Stimulated activated CD4-positive, alpha-beta T cell treated with anti-CD3 and anti-CD28 coated beads, Interleukin-15, amount 100 ng/mL, for 24 hours (primary cell): ENCODE results near the gene TMEM53.

Experiments used
- DNase-seq: peaks from one replicate; pipeline ENCODE4 v3.0.0-alpha.2; 2020

TMEM53 gene

GRCh38 chr1:44628962-44629756 lies 45.1 kb downstream of the TMEM53 start:
- no peak for DNase-seq

DNA sequence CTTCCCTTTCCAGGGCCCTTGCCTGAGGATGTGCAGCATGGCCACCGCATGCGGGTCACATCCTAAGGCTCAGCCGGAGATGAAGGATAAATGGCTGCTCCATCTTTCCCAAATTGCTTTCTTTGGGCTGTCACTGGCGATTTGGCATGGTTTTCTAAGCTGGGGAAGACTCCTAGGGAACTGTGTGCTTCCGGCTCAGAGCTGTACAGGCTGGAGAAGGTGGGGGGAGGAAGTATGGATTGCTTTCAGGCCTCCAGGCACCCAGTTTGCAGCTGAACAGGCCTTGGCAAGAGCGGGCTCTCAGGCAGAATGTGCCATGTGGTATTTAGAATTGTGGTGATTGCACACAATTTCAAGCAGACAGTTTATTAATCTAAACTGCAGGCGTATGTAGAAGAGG lies 48.9 kb downstream of the TMEM53 start:
- no peak for DNase-seq

- no peak for DNase-seq
These were observed 49.9 kb downstream of the TMEM53 start for GRCh38 chr1:44624268-44624901.

- no peak for DNase-seq
These were observed 52.4 kb downstream of the TMEM53 start for GRCh38 chr1:44621841-44622286.

- no peak for DNase-seq
These were observed 54.2 kb downstream of the TMEM53 start for GRCh38 chr1:44620072-44620471.

- DNase-seq, result no peak
These were observed 54.9 kb downstream of the TMEM53 start for GRCh38 chr1:44619261-44619900.

GRCh38 chr1:44617703-44618029 lies 56.6 kb downstream of the TMEM53 start:
- no peak for DNase-seq

DNA sequence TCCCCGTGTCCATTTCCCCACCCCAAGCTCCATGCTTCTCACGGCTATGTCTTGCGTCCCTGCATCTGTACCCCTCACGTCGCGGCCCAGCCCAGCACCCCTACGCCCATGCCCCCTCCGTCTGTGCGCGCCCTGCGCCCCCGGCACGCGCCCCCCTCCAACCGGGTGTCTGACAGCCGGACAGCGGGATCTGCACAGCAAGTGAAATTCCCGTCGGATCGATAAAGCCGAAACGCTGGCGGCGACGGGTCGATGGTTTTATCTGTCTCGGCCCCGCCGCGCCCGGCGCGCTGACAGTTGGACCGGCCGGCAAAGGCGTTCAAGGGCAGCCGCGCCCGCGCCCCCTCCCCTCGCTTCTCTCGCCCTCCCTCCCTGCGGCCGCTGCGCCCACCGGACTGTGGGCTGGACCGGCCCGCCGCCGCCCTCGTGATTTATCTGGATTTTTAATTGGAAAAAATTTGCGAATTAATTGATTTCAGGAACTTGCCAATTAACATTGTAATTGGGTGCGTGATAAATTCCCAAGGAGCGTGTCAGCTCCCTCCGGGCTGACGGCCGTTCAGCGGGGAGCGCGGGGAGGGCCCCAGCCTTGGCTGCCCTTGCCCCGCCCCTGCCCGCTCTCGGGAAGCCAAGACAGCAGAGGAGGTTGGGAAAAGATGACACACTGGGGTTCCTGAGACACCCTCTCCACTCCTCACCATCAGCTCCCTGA lies 57.1 kb downstream of the TMEM53 start:
- DNase-seq, result no peak

- no peak for DNase-seq
These were observed 57.8 kb downstream of the TMEM53 start for GRCh38 chr1:44616284-44616990.

GRCh38 chr1:44613941-44614340 lies 60.3 kb downstream of the TMEM53 start:
- DNase-seq, result no peak

DNA sequence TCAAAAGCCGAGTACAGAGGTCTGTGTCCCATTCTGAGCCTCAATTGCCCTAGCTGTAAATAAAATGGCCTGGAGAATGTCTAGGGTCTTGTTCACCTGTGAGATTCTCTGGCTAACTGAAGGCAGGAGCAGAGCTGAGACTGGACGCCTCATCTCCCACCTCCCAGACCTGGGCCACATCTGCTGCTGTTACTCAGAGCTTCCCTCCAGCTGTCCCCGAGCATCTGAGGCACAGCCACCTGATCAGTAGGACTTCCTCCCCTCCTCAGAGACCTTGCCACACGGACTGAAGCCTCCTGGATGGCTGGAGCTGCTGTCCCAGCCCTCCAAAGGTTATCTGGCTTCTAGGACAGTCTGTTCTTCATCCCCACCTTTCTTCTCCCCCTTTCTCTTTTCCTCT lies 62.4 kb downstream of the TMEM53 start:
- DNase-seq, result no peak

- no peak for DNase-seq
These were observed 62.9 kb downstream of the TMEM53 start for GRCh38 chr1:44611419-44611818.

GRCh38 chr1:44610527-44611148 lies 63.6 kb downstream of the TMEM53 start:
- DNase-seq, result no peak

DNA sequence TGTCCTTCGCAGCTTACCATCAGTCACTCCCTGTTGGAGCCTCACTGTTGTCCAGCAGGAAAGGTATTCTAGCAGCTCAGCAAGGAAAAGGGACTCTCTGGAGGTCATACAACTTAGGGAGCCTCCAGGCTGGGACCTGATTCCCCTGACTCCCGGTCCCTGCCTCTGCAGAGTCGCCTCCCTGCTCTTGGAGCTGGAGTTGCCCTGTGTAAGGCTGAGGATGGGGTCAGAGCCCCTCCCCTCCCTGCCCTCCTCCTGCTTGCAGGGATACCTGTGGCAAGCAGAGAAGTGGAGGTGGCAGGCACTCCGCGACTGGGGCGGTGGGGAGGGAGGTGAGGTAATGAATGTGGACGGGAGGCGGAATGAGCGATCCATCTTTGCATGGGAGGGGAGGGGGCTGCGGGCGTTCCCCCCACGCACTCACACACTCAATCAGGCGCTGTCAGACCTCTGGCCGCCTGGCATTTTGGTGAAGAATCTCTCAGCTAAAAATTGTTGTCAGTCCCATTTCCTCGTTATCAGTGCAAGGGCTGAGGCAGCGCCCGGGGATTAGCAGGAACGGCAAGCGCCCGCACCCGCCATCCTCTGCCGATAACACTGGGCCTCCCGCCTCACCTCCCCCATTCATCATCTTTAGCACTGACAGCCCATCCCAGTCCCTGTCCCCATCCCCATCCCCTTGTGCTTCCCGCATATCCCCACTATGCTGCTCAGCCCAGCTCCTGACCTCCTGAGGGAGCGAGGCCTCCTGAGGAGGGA lies 64.3 kb downstream of the TMEM53 start:
- no peak for DNase-seq

GRCh38 chr1:44609412-44609767 lies 64.9 kb downstream of the TMEM53 start:
- DNase-seq, result peak; percentile 45

DNA sequence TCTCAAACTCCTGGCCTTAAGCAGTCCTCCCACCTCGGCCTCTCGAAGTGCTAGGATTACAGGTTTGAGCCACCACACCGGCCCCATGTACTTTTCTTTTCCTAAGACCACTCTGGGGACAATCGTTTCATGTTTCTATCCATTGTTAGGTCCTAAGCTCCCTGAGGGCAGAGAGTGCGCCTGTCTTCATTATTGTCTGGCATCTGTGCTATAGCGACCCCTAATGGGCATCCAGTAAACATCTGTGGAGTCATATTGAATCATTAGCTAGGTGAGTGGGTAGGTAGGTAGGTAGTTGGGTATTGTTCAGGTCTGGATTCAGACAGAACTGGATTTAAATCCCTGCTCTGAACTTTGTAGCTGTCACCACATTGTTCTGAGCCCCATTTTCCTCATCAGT lies 66.1 kb downstream of the TMEM53 start:
- no peak for DNase-seq

DNA sequence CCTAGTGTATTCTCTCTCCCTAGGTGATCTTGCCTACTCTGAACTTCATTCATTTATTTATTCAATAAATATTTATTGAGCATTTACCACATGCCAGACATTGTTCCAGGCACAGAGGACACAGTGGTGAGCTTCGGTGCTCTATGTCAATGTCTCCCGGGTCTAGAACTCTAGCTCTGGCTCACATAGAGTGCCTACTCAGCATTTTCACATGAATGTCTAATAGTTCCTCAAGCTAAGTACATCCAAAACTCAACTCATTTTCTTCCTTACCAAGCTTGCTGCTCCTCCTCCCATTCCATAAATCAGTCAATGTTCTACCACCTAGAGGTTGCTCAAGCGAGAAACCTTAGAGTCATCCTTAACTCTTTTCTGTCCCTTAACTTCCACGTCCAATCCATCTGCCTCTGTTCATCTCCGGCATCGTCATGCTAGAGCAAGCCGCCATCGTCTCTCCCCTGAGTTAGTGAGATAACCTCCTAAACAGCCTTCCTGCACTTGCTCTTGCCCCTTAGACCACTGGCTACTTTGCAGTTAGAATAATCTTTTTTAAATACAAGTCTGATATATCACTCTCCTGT lies 67.5 kb downstream of the TMEM53 start:
- DNase-seq, result no peak

- DNase-seq, result no peak
These were observed 68.2 kb downstream of the TMEM53 start for GRCh38 chr1:44605914-44606615.

DNA sequence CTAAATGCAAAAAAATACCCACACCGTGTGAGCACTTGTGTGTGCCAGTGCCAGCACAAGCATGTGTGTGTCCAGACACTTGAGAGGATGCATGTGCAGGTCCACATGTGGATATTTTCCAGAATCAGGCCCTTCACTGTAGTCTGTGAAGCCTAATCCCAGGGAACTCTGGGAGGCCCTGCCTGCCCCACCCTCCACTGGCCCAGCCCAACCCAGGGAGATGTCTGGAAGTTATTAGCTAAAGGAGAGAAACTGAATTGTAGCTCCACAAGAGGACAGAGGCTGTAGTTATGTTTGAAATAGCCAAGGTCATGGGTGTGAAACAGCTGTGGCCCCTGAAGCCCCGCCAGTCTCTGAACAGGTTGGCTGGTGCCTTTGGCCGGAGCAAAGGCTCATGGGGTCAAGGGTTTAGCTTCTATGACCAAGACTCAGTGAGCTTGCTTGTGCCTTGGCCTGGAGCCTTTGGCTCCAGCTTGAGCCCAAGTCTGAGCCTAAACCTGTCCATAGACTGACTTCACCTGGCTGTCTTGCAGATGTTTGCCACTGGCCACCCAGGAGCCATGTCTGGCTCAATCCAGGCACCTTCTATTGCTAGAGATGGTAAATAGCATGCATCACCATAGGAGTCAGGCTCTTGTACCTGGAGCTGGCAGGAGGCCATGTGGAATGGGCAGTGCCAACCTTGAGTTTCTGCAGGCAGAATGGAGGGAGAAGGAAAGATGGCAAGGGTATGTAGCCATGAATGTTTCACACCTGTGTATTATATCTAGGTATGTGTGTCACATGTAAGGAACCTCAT lies 69.9 kb downstream of the TMEM53 start:
- DNase-seq, result no peak

DNA sequence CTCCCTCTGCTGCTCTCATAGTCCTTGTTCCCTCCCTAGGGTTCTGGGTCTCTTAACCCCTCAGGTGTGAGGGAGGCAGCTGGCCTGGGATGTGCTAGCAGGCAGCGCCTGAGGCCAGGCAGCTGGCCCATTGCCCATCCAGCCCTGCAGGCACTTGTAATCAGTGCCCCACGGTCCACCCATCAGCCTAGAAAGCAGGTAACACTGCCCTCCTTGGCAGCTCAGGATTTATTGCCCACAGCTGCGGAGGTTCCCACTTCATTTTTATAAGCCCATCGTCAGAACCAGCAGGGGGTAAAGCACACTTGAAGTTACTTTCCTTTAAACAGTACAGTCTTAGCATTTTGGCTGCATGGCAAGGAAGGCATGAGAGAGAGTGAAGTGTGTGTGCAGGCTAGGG lies 70.6 kb downstream of the TMEM53 start:
- DNase-seq, result no peak
